Hepatocyte (in vitro differentiated cells): ENCODE data around the gene MTFR2. TPM values are rescaled to one million over a fixed set of nuclear protein-coding genes. Genes with fewer than 3 reads are reported as not detected.

Source experiments
- DNase-seq: peaks from one replicate; pipeline ENCODE4 v3.0.0-alpha.2; 2016; ENCODE audit warnings: low spot score
- H2AFZ ChIP-seq: fragments of 200-600 bp; sonication (generic); 2 replicates; pipeline ENCODE4 v1.6.0; 2016; ENCODE audit warnings: antibody characterized with exemption, mild to moderate bottlenecking
- H3K27ac ChIP-seq: fragments of 200-600 bp; sonication (generic); 2 replicates; pipeline ENCODE4 v1.5.1; 2016; ENCODE audit warnings: mild to moderate bottlenecking
- H3K27me3 ChIP-seq: fragments of 200-600 bp; sonication (generic); 2 replicates; pipeline ENCODE4 v1.6.1; 2016
- H3K36me3 ChIP-seq: fragments of 200-600 bp; sonication (generic); replicated peaks from 2 replicates; pipeline ENCODE4 v1.5.1; 2016; ENCODE audit warnings: low read depth; ENCODE audit not compliant: insufficient read depth
- H3K4me1 ChIP-seq: fragments of 200-600 bp; sonication (generic); 2 replicates; pipeline ENCODE4 v1.5.1; 2016; ENCODE audit warnings: mild to moderate bottlenecking, moderate library complexity; ENCODE audit not compliant: insufficient read depth
- H3K4me2 ChIP-seq: fragments of 200-600 bp; sonication (generic); 2 replicates; pipeline ENCODE4 v1.6.0; 2016
- H3K4me3 ChIP-seq: fragments of 200-600 bp; sonication (generic); 2 replicates; pipeline ENCODE4 v1.5.1; 2016; ENCODE audit warnings: mild to moderate bottlenecking
- H3K79me2 ChIP-seq: fragments of 200-600 bp; sonication (generic); 2 replicates; pipeline ENCODE4 v1.6.0; 2017; ENCODE audit warnings: mild to moderate bottlenecking
- H3K9me2 ChIP-seq: fragments of 200-600 bp; sonication (generic); replicated peaks from 2 replicates; pipeline ENCODE4 v1.6.0; 2017; ENCODE audit warnings: mild to moderate bottlenecking; ENCODE audit not compliant: insufficient read depth
- H3K9me3 ChIP-seq: fragments of 200-600 bp; sonication (generic); 2 replicates; pipeline ENCODE4 v1.5.1; 2016; ENCODE audit warnings: low read depth, mild to moderate bottlenecking
- H4K20me1 ChIP-seq: fragments of 200-600 bp; sonication (generic); 2 replicates; pipeline ENCODE4 v1.6.0; 2016; ENCODE audit warnings: mild to moderate bottlenecking; ENCODE audit not compliant: insufficient read depth, poor library complexity, severe bottlenecking
- CTCF ChIP-seq: fragments of 200-600 bp; sonication (generic); IDR thresholded peaks from 2 replicates; pipeline ENCODE4 v1.5.1; 2016; ENCODE audit warnings: antibody characterized with exemption, mild to moderate bottlenecking; ENCODE audit not compliant: poor library complexity
- EZH2 ChIP-seq: fragments of 200-600 bp; sonication (generic); IDR thresholded peaks from 2 replicates; pipeline ENCODE4 v1.6.1; 2016; ENCODE audit warnings: antibody characterized with exemption, mild to moderate bottlenecking, borderline replicate concordance
- EZH2phosphoT487 ChIP-seq: fragments of 200-600 bp; sonication (generic); IDR thresholded peaks from one replicate; pipeline ENCODE4 v1.6.1; 2018; ENCODE audit warnings: antibody characterized with exemption, mild to moderate bottlenecking, low read depth, moderate library complexity; ENCODE audit not compliant: unreplicated experiment, severe bottlenecking
- WGBS: methylation state at CpG from one replicate; pipeline ENCODE4 v1.1.6; 2016; ENCODE audit warnings: low lambda C conversion rate; ENCODE audit errors: missing lambda C conversion rate; 5-methylcytosine and 5-hydroxymethylcytosine counted together
- polyA plus RNA-seq: library from polyadenylated mRNA; unstranded; fragments of >200 nt; fragmentation: Nextera tagmentation; extraction: Ambion mirVana; gene quantifications from 2 replicates; pipeline ENCODE4 v1.2.1, GENCODE V29; 2016
- total RNA-seq: library from RNA; depleted of rRNA; stranded (reverse); fragments of >200 nt; gene quantifications from 2 replicates; pipeline ENCODE4 v1.2.3, GENCODE V29; 2014

MTFR2 gene
- total and polyA plus RNA-seq, 2 experiments from 2014 or later: 0.43 to 0.69 TPM

DNA sequence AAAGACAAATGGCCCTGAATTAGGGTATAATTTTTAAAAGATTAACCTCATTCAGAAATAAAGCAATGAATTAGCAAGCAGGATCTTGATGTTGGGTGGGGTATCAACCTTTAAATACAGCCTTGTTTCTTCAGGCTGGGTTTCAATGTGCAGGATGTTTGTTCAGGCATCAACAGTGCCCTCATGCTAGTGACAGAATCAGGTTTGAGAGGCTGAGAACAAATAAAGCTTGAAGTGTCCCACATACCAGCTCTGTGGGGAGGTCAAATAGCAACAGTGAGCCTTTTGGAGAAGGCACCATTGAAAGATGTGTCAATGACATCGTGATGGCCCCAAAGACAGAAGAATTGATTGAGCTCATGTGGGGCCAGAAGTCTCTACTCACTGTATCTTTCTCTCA lies 68.2 kb downstream of the MTFR2 start:
- no peak overlapping the region for H3K4me2 ChIP-seq
- no peaks in the 10 kb centered on the region for H3K27me3 ChIP-seq
- H3K27ac ChIP-seq: no peak overlapping the region
- WGBS: 85% methylated on average over 1 of the region's 1 CpG
- no peak for TF ChIP-seq EZH2phosphoT487
- TF ChIP-seq EZH2: no peak
- TF ChIP-seq CTCF: no peak
- no peaks in the 10 kb centered on the region for H3K9me2 ChIP-seq
- no peak overlapping the region for H3K4me3 ChIP-seq
- H4K20me1 ChIP-seq: no peaks in the 10 kb centered on the region
- H3K4me1 ChIP-seq: no peaks in the 10 kb centered on the region
- no peak overlapping the region for H2AFZ ChIP-seq
- no peaks in the 10 kb centered on the region for H3K9me3 ChIP-seq
- no peaks in the 10 kb centered on the region for H3K79me2 ChIP-seq
- no peak for DNase-seq
- no peaks in the 10 kb centered on the region for H3K36me3 ChIP-seq

GRCh38 chr6:136181512-136181833 lies 68.6 kb downstream of the MTFR2 start:
- Histone ChIP-seq H3K36me3 (no peaks in the 10 kb centered on the region), H3K4me1 (no peaks in the 10 kb centered on the region), H3K4me2 (no peak overlapping the region), H3K9me3 (no peaks in the 10 kb centered on the region), H3K9me2 (no peaks in the 10 kb centered on the region), H3K27me3 (no peaks in the 10 kb centered on the region), H2AFZ (no peak overlapping the region), H3K4me3 (no peak overlapping the region), H3K79me2 (no peaks in the 10 kb centered on the region), H3K27ac (no peak overlapping the region), H4K20me1 (no peaks in the 10 kb centered on the region)
- DNase-seq: no peak
- WGBS: 83% methylated on average over 1 of the region's 1 CpG
- TF ChIP-seq EZH2 (no peak), CTCF (no peak), EZH2phosphoT487 (no peak)

Other genes with a start within 250 kb of the MTFR2 start
- gene BCLAF1, start 39.5 kb upstream of the MTFR2 start, total RNA-seq: 138 and 154 TPM in 2 replicates
- gene BCLAF1, start 39.5 kb upstream of the MTFR2 start, polyA plus RNA-seq: 58.2 and 68.1 TPM in 2 replicates